H9 (cell line): ENCODE results near the gene APOBEC3B. TPM values are rescaled to one million over a fixed set of nuclear protein-coding genes. Genes with fewer than 3 reads are reported as not detected.

Experiments
- DNase-seq: peaks from one replicate; pipeline ENCODE4 v3.0.0-alpha.2; 2017
- H2AFZ ChIP-seq: one replicate; pipeline ENCODE4 v1.6.1; 2013; ENCODE audit warnings: mild to moderate bottlenecking, low read length, control low read depth, moderate library complexity
- H2AK5ac ChIP-seq: 2 replicates; pipeline ENCODE4 v1.6.1; 2013; ENCODE audit warnings: low read length, control low read depth, mixed read lengths; ENCODE audit not compliant: insufficient read length
- H2BK120ac ChIP-seq: one replicate; pipeline ENCODE4 v1.6.1; 2013; ENCODE audit warnings: low read depth, mild to moderate bottlenecking, low read length, control low read depth, inconsistent platforms; ENCODE audit not compliant: poor library complexity, severe bottlenecking
- H2BK12ac ChIP-seq: 2 replicates; pipeline ENCODE4 v1.6.1; 2013; ENCODE audit warnings: low read length, control low read depth, mixed read lengths, low read depth; ENCODE audit not compliant: insufficient read length
- H2BK15ac ChIP-seq: 2 replicates; pipeline ENCODE4 v1.6.1; 2013; ENCODE audit warnings: low read depth, low read length, control low read depth
- H2BK20ac ChIP-seq: one replicate; pipeline ENCODE4 v1.6.1; 2013; ENCODE audit warnings: low read depth, mild to moderate bottlenecking, low read length, control low read depth, inconsistent platforms; ENCODE audit not compliant: poor library complexity, severe bottlenecking
- H2BK5ac ChIP-seq: 2 replicates; pipeline ENCODE4 v1.6.1; 2013; ENCODE audit warnings: low read length, control low read depth, mixed read lengths; ENCODE audit not compliant: insufficient read length
- H3K14ac ChIP-seq: 2 replicates; pipeline ENCODE4 v1.6.1; 2013; ENCODE audit warnings: low read length, control low read depth; ENCODE audit not compliant: insufficient read depth
- H3K18ac ChIP-seq: 2 replicates; pipeline ENCODE4 v1.6.1; 2013; ENCODE audit warnings: low read depth, mild to moderate bottlenecking, mixed read lengths, low read length, control low read depth; ENCODE audit not compliant: insufficient read length
- H3K23ac ChIP-seq: 2 replicates; pipeline ENCODE4 v1.6.1; 2013; ENCODE audit warnings: low read length, control low read depth, mixed read lengths, low read depth; ENCODE audit not compliant: insufficient read length
- H3K23me2 ChIP-seq: 2 replicates; pipeline ENCODE4 v1.6.1; 2013; ENCODE audit warnings: low read depth, mild to moderate bottlenecking, mixed read lengths, low read length, control low read depth; ENCODE audit not compliant: insufficient read length, poor library complexity, severe bottlenecking
- H3K27ac ChIP-seq: 2 replicates; pipeline ENCODE4 v1.5.1; 2013; ENCODE audit warnings: low read length, control low read depth, mixed read lengths, low read depth; ENCODE audit not compliant: insufficient read length
- H3K27me3 ChIP-seq: 2 replicates; pipeline ENCODE4 v1.6.1; 2013; ENCODE audit warnings: low read length, control low read depth, inconsistent platforms; ENCODE audit not compliant: insufficient read depth
- H3K4ac ChIP-seq: 2 replicates; pipeline ENCODE4 v1.6.1; 2013; ENCODE audit warnings: low read depth, mild to moderate bottlenecking, control low read depth, inconsistent platforms, low read length, moderate library complexity
- H3K4me1 ChIP-seq: 2 replicates; pipeline ENCODE4 v1.6.1; 2013; ENCODE audit warnings: low read length, control low read depth, inconsistent platforms; ENCODE audit not compliant: insufficient read depth
- H3K4me2 ChIP-seq: 2 replicates; pipeline ENCODE4 v1.6.1; 2013; ENCODE audit warnings: low read length, control low read depth, mixed read lengths; ENCODE audit not compliant: insufficient read length, insufficient read depth
- H3K56ac ChIP-seq: 2 replicates; pipeline ENCODE4 v1.6.1; 2013; ENCODE audit warnings: low read depth, mild to moderate bottlenecking, mixed read lengths, low read length, control low read depth; ENCODE audit not compliant: insufficient read length
- H3K79me1 ChIP-seq: 2 replicates; pipeline ENCODE4 v1.6.1; 2013; ENCODE audit warnings: low read depth, mild to moderate bottlenecking, moderate library complexity, low read length, control low read depth, inconsistent platforms; ENCODE audit not compliant: insufficient read depth, poor library complexity, severe bottlenecking
- H3K79me2 ChIP-seq: 2 replicates; pipeline ENCODE4 v1.6.1; 2013; ENCODE audit warnings: low read length, control low read depth, inconsistent platforms; ENCODE audit not compliant: insufficient read depth
- H3K9ac ChIP-seq: 2 replicates; pipeline ENCODE4 v1.6.1; 2013; ENCODE audit warnings: low read length, control low read depth, mixed read lengths; ENCODE audit not compliant: insufficient read length; ENCODE audit errors: extremely low read depth
- H3K9me3 ChIP-seq: one replicate; pipeline ENCODE4 v1.6.1; 2013; ENCODE audit warnings: low read depth, low read length, inconsistent platforms; ENCODE audit not compliant: control insufficient read depth
- H3T11ph ChIP-seq: one replicate; pipeline ENCODE4 v1.6.1; 2013; ENCODE audit warnings: mild to moderate bottlenecking, low read length, control low read depth, inconsistent platforms
- H4K20me1 ChIP-seq: one replicate; pipeline ENCODE4 v1.6.1; 2013; ENCODE audit not compliant: control insufficient read depth, insufficient read length, insufficient read depth
- H4K5ac ChIP-seq: 2 replicates; pipeline ENCODE4 v1.6.1; 2013; ENCODE audit warnings: low read depth, mild to moderate bottlenecking, mixed read lengths, low read length, control low read depth; ENCODE audit not compliant: insufficient read length
- H4K8ac ChIP-seq: replicated peaks from 2 replicates; pipeline ENCODE4 v1.6.1; 2013; ENCODE audit warnings: low read length, control low read depth, mixed read lengths, low read depth; ENCODE audit not compliant: insufficient read length
- H4K91ac ChIP-seq: 2 replicates; pipeline ENCODE4 v1.6.1; 2013; ENCODE audit warnings: low read depth, mild to moderate bottlenecking, moderate library complexity, mixed read lengths, low read length, control low read depth; ENCODE audit not compliant: insufficient read length
- H3K27ac Mint-ChIP-seq, 3 experiments: 2 replicates in 2 of 3; 3 replicates in 1 of 3; pipeline ENCODE4 v1.8.0; 2020 to 2021; ENCODE audit warnings: mixed read lengths in 3 of 3, mild to moderate bottlenecking in 1 of 3, moderate library complexity in 1 of 3
- H3K27me3 Mint-ChIP-seq: 2 replicates; pipeline ENCODE4 v1.8.0; 2021; ENCODE audit warnings: low read depth, mild to moderate bottlenecking, moderate library complexity, mixed read lengths
- H3K36me3 Mint-ChIP-seq, 3 experiments: 2 replicates in 2 of 3; 3 replicates in 1 of 3; pipeline ENCODE4 v1.8.0; 2020 to 2021; ENCODE audit warnings: low read depth in 3 of 3, mixed read lengths in 3 of 3; ENCODE audit not compliant: insufficient read depth in 1 of 3
- H3K4me1 Mint-ChIP-seq, 2 experiments: 2 replicates each; pipeline ENCODE4 v1.8.0; 2020; ENCODE audit warnings: mixed read lengths in 2 of 2
- H3K4me3 Mint-ChIP-seq, 2 experiments: 2 replicates in 1 of 2; 3 replicates in 1 of 2; pipeline ENCODE4 v1.8.0; 2020 to 2021; ENCODE audit warnings: mild to moderate bottlenecking in 2 of 2, mixed read lengths in 2 of 2, moderate library complexity in 1 of 2
- H3K9me3 Mint-ChIP-seq, 2 experiments: 2 replicates in 1 of 2; 3 replicates in 1 of 2; pipeline ENCODE4 v1.8.0; 2020; ENCODE audit warnings: mild to moderate bottlenecking in 2 of 2, mixed read lengths in 2 of 2, moderate library complexity in 1 of 2
- WGBS: extraction: QIAGEN DNeasy Blood & Tissue Kit; methylation state at CpG from one replicate; pipeline ENCODE4 v1.1.7; 2013; ENCODE audit warnings: missing lambda C conversion rate, low lambda C conversion rate, mixed read lengths; ENCODE audit not compliant: insufficient read length; ENCODE audit errors: extremely low coverage; 5-methylcytosine and 5-hydroxymethylcytosine counted together
- total RNA-seq: library from RNA; stranded (reverse); gene quantifications from 2 replicates; pipeline ENCODE4 v1.2.1, GENCODE V29; 2021
- TF ChIP-seq, protein P1 (sequence below): fragments of 200-600 bp; sonication (generic); conservative IDR thresholded peaks from 3 replicates; pipeline ENCODE4 v1.8.0; 2021; ENCODE audit warnings: antibody characterized with exemption, mild to moderate bottlenecking

APOBEC3B gene
- total RNA-seq, 1 experiment from 2014 or later, result 29.0 TPM

DNA sequence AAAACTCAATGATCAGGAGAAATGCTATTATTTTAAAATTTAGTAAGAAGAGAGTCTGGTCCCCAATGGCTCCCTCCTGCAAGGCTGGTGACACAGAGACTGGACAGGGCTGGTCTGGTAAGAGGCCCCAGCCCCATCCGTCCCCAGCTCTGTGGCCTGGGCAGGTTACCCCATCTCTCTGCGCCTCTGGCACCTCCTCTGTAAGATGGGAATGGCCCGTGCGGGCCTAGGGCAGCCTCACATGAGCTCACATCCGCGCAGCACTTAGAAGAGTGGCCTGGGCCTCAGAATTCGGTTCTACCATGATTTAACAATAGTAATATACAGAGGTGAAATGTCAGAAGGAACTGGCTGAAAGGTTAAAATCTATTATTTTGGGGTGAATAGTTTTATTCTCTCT lies 59.8 kb downstream of the APOBEC3B start:
- H4K8ac ChIP-seq, result no peak overlapping the region
- H3K23me2 ChIP-seq, result peaks cover 3% of the 10 kb centered on the region
- no peak overlapping the region for H3K56ac ChIP-seq
- no peak overlapping the region for H3K27ac ChIP-seq
- H3K27me3 ChIP-seq, result no peaks in the 10 kb centered on the region
- no peak overlapping the region for H3T11ph ChIP-seq
- WGBS, result no CpG with 5 or more reads among the region's 7 CpGs
- H3K23ac ChIP-seq, result no peak overlapping the region
- H2AFZ ChIP-seq, result no peak overlapping the region
- no peak overlapping the region for H3K18ac ChIP-seq
- Mint-ChIP-seq H3K27ac (peak overlapping the region in 1 of 3 experiments; percentile 91; a peak in 1 of 7 replicates), H3K4me3 (peak overlapping the region; percentile 54 to 65; a peak in 2 of 5 replicates), H3K4me1 (peaks cover 64 to 66% of the 10 kb centered on the region in 2 experiments), H3K27me3 (no peaks in the 10 kb centered on the region), H3K9me3 (no peaks in the 10 kb centered on the region; a peak in 1 of 5 replicates), H3K36me3 (peaks cover 3 to 10% (median 7%) of the 10 kb centered on the region in 3 experiments; a peak in 4 of 7 replicates)
- H3K79me1 ChIP-seq, result no peaks in the 10 kb centered on the region
- no peaks in the 10 kb centered on the region for H3K9me3 ChIP-seq
- H2BK5ac ChIP-seq, result no peak overlapping the region
- H2BK15ac ChIP-seq, result no peak overlapping the region
- no peak overlapping the region for H2AK5ac ChIP-seq
- no peak overlapping the region for H2BK20ac ChIP-seq
- TF ChIP-seq, protein P1, sequence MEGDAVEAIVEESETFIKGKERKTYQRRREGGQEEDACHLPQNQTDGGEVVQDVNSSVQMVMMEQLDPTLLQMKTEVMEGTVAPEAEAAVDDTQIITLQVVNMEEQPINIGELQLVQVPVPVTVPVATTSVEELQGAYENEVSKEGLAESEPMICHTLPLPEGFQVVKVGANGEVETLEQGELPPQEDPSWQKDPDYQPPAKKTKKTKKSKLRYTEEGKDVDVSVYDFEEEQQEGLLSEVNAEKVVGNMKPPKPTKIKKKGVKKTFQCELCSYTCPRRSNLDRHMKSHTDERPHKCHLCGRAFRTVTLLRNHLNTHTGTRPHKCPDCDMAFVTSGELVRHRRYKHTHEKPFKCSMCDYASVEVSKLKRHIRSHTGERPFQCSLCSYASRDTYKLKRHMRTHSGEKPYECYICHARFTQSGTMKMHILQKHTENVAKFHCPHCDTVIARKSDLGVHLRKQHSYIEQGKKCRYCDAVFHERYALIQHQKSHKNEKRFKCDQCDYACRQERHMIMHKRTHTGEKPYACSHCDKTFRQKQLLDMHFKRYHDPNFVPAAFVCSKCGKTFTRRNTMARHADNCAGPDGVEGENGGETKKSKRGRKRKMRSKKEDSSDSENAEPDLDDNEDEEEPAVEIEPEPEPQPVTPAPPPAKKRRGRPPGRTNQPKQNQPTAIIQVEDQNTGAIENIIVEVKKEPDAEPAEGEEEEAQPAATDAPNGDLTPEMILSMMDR, result no peak
- no peaks in the 10 kb centered on the region for H4K20me1 ChIP-seq
- no peak overlapping the region for H2BK12ac ChIP-seq
- no peak overlapping the region for H3K4me2 ChIP-seq
- no peaks in the 10 kb centered on the region for H3K79me2 ChIP-seq
- DNase-seq, result peak; percentile 26
- no peak overlapping the region for H4K5ac ChIP-seq
- H3K9ac ChIP-seq, result no peak overlapping the region
- H2BK120ac ChIP-seq, result no peak overlapping the region
- no peak overlapping the region for H3K14ac ChIP-seq
- H3K4me1 ChIP-seq, result peaks cover 3% of the 10 kb centered on the region; the same call in 1 of the 2 replicates
- no peak overlapping the region for H3K4ac ChIP-seq
- no peak overlapping the region for H4K91ac ChIP-seq

Other genes with a start within 250 kb of the APOBEC3B start
- 12.0 and 12.1 TPM in 2 replicates for gene SUN2, start 226.3 kb upstream of the APOBEC3B start, total RNA-seq
- gene DNAL4, start 188.2 kb upstream of the APOBEC3B start, total RNA-seq, result 8.3 and 8.9 TPM in 2 replicates
- gene NPTXR, start 138.3 kb upstream of the APOBEC3B start, total RNA-seq, result 7.8 and 8.1 TPM in 2 replicates
- gene CBX6, start 110.1 kb upstream of the APOBEC3B start, total RNA-seq, result 31.4 and 32.8 TPM in 2 replicates
- gene APOBEC3A, start 24.7 kb upstream of the APOBEC3B start, total RNA-seq, result not detected in 2 replicates
- gene APOBEC3C, start 31.9 kb downstream of the APOBEC3B start, total RNA-seq, result 31.7 and 32.1 TPM in 2 replicates
- 8.6 and 9.4 TPM in 2 replicates for gene APOBEC3D, start 38.8 kb downstream of the APOBEC3B start, total RNA-seq
- gene APOBEC3F, start 58.5 kb downstream of the APOBEC3B start, total RNA-seq, result 8.9 and 11.6 TPM in 2 replicates
- 1.6 and 2.4 TPM in 2 replicates for gene APOBEC3G, start 94.9 kb downstream of the APOBEC3B start, total RNA-seq
- gene APOBEC3H, start 114.9 kb downstream of the APOBEC3B start, total RNA-seq, result 0.48 TPM in 2 replicates
- gene CBX7, start 170.3 kb downstream of the APOBEC3B start, total RNA-seq, result 3.7 and 4.2 TPM in 2 replicates